Prostate gland (tissue), 2 donors: ENCODE measurements around the gene PRPF6. TPM values are rescaled to one million over a fixed set of nuclear protein-coding genes. Genes with fewer than 3 reads are reported as not detected.

Experiments
- DNase-seq: peaks from one replicate; pipeline ENCODE4 v3.0.0-alpha.2; 2019; ENCODE audit warnings: low spot score
- H3K27ac ChIP-seq, 2 donors: fragments of 200-600 bp; sonication (generic); 2 replicates each; pipeline ENCODE4 v1.5.1; 2017 to 2019
- H3K27me3 ChIP-seq: fragments of 200-600 bp; sonication (generic); replicated peaks from 2 replicates; pipeline ENCODE4 v1.5.1; 2019; ENCODE audit not compliant: insufficient read depth
- H3K36me3 ChIP-seq, 2 donors: fragments of 200-600 bp; sonication (generic); 1 replicate in 1 of 2; 2 replicates in 1 of 2; pipeline versions ENCODE4 v1.5.1 to v1.8.1; 2017 to 2019
- H3K4me1 ChIP-seq: fragments of 200-600 bp; sonication (generic); replicated peaks from 2 replicates; pipeline ENCODE4 v1.5.1; 2019
- H3K4me3 ChIP-seq, 2 donors: fragments of 200-600 bp; sonication (generic); 2 replicates each; pipeline ENCODE4 v1.5.1; 2017 to 2019
- H3K9me3 ChIP-seq: fragments of 200-600 bp; sonication (generic); 2 replicates; pipeline ENCODE4 v1.5.1; 2017
- CTCF ChIP-seq, 4 experiments: fragments of 200-600 bp in 2 of 4; fragments of 450-650 bp in 2 of 4; sonication (generic) in 2 of 4; IDR thresholded peaks; 1 replicate in 3 of 4; 2 replicates in 1 of 4; pipeline ENCODE4 v1.5.1; 2016 to 2019; ENCODE audit warnings: antibody characterized with exemption in 4 of 4, mild to moderate bottlenecking in 2 of 4, moderate library complexity in 2 of 4
- POLR2A ChIP-seq: fragments of 450-650 bp; IDR thresholded peaks from one replicate; pipeline ENCODE4 v1.6.1; 2016; ENCODE audit warnings: antibody characterized with exemption, mild to moderate bottlenecking
- POLR2AphosphoS5 ChIP-seq: sonication (generic); formaldehyde crosslinking; IDR thresholded peaks from one replicate; pipeline ENCODE4 v1.6.1; 2017; ENCODE audit warnings: antibody characterized with exemption
- WGBS: methylation state at CpG from one replicate; pipeline ENCODE4 v1.1.5; 2018; 5-methylcytosine and 5-hydroxymethylcytosine counted together
- intact Hi-C: fragments of 100-400 bp; cut with DNase I; formaldehyde crosslinking; loops from one replicate; pipeline ENCODE4 v1.14.2; 2022
- total RNA-seq, 2 donors: library from RNA; depleted of rRNA; stranded (reverse); fragments of >200 nt; gene quantifications; one replicate each; pipeline ENCODE4 v1.1.0, GENCODE V29; 2016

The PRPF6 gene
- total RNA-seq, 2 donors from 2014 or later: 60.9 to 99.6 TPM

- H3K9me3 ChIP-seq: no peaks in the 10 kb centered on the region
- no peak overlapping the region for H3K4me3 ChIP-seq
- H3K27me3 ChIP-seq: no peaks in the 10 kb centered on the region
- intact Hi-C loops: no loop called here
- no peak for DNase-seq
- no peaks in the 10 kb centered on the region for H3K4me1 ChIP-seq
- no peak for TF ChIP-seq POLR2AphosphoS5
- TF ChIP-seq POLR2A: no peak
- TF ChIP-seq CTCF (IDR thresholded peaks at IDR 0.05): no peak
- no peak overlapping the region for H3K27ac ChIP-seq
- peaks cover 11 to 36% of the 10 kb centered on the region in 2 donors for H3K36me3 ChIP-seq
- 67% methylated on average over 20 of the region's 20 CpGs for WGBS
These were observed 49.6 kb downstream of the PRPF6 start for GRCh38 chr20:64030371-64031134.

- Histone ChIP-seq H3K9me3 (no peaks in the 10 kb centered on the region), H3K4me3 (no peak overlapping the region), H3K27ac (no peak overlapping the region), H3K27me3 (no peaks in the 10 kb centered on the region), H3K36me3 (peaks cover 11 to 24% of the 10 kb centered on the region in 2 donors), H3K4me1 (no peaks in the 10 kb centered on the region)
- DNase-seq: no peak
- TF ChIP-seq POLR2A (no peak), POLR2AphosphoS5 (no peak), CTCF (IDR thresholded peaks at IDR 0.05) (no peak)
- WGBS: 88% methylated on average over 18 of the region's 19 CpGs
- intact Hi-C loops: no loop called here
These were observed 50.9 kb downstream of the PRPF6 start for GRCh38 chr20:64031822-64032314.

- DNase-seq: no peak
- Histone ChIP-seq H3K36me3 (peaks cover 4 to 15% of the 10 kb centered on the region in 2 donors), H3K27ac (no peak overlapping the region), H3K27me3 (no peaks in the 10 kb centered on the region), H3K9me3 (no peaks in the 10 kb centered on the region), H3K4me3 (no peak overlapping the region), H3K4me1 (no peaks in the 10 kb centered on the region)
- TF ChIP-seq CTCF (IDR thresholded peaks at IDR 0.05) (no peak), POLR2AphosphoS5 (no peak), POLR2A (no peak)
- WGBS: 85% methylated on average over 31 of the region's 31 CpGs
- intact Hi-C loops: no loop called here
These were observed 52.0 kb downstream of the PRPF6 start for GRCh38 chr20:64032706-64033624.

GRCh38 chr20:64033981-64034493 lies 53.1 kb downstream of the PRPF6 start:
- peaks cover 3% of the 10 kb centered on the region for H3K4me1 ChIP-seq
- H3K27me3 ChIP-seq: no peaks in the 10 kb centered on the region
- peaks cover 0 to 13% of the 10 kb centered on the region in 2 donors for H3K36me3 ChIP-seq
- H3K9me3 ChIP-seq: no peaks in the 10 kb centered on the region
- 78% methylated on average over 11 of the region's 11 CpGs for WGBS
- no peak overlapping the region for H3K27ac ChIP-seq
- no peak for DNase-seq
- no peak overlapping the region for H3K4me3 ChIP-seq
- intact Hi-C loops: no loop called here
- TF ChIP-seq POLR2AphosphoS5: no peak
- TF ChIP-seq POLR2A: no peak
- TF ChIP-seq CTCF (IDR thresholded peaks at IDR 0.05): no peak
